ENCODE data around the gene PLEKHM2. TPM values are rescaled to one million over a fixed set of nuclear protein-coding genes. Genes with fewer than 3 reads are reported as not detected.

PLEKHM2 gene
- total RNA-seq, 1 experiment from 2014 or later: 45.9 TPM

DNA sequence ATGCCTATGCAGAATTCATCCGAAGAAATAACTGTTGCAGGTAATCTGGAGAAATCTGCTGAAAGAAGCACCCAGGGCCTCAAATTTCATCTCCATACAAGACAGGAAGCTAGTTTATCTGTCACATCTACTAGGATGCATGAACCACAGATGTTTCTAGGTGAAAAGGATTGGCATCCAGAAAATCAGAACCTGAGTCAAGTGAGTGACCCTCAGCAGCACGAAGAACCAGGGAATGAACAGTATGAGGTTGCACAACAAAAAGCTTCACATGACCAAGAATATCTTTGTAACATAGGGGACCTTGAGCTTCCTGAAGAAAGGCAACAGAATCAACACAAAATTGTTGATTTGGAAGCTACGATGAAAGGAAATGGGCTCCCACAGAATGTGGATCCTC, 24.0 kb upstream of the PLEKHM2 start:
- Histone ChIP-seq H3K56ac (ENCODE audit: insufficient read length, low read depth, low read length) (no peak overlapping the region), H3K27me3 (ENCODE audit: insufficient read depth, low read length) (no peaks in the 10 kb centered on the region), H2BK5ac (ENCODE audit: insufficient read length, low read length) (no peak overlapping the region), H3K4ac (ENCODE audit: low read depth, low read length) (no peak overlapping the region), H2BK15ac (ENCODE audit: low read depth, low read length) (no peak overlapping the region), H4K20me1 (ENCODE audit: control insufficient read depth, insufficient read depth, insufficient read length) (no peaks in the 10 kb centered on the region), H2BK120ac (ENCODE audit: low read depth, low read length, poor library complexity, severe bottlenecking) (no peak overlapping the region), H3K4me1 (ENCODE audit: insufficient read depth, low read length) (no peaks in the 10 kb centered on the region), H2AFZ (ENCODE audit: low read length) (no peak overlapping the region), H2BK20ac (ENCODE audit: low read depth, low read length, poor library complexity, severe bottlenecking) (no peak overlapping the region), H3K4me2 (ENCODE audit: insufficient read depth, insufficient read length, low read length) (no peak overlapping the region), H4K5ac (ENCODE audit: insufficient read length, low read depth, low read length) (no peak overlapping the region), H3K14ac (ENCODE audit: insufficient read depth, low read length) (no peak overlapping the region), H2BK12ac (ENCODE audit: insufficient read length, low read depth, low read length) (no peak overlapping the region), H3K23ac (ENCODE audit: insufficient read length, low read depth, low read length) (no peak overlapping the region), H3K79me2 (ENCODE audit: insufficient read depth, low read length) (0 out of 2 replicates have a peak, but pooled peaks cover 2% of the 10 kb centered on the region), H2AK5ac (ENCODE audit: insufficient read length, low read length) (no peak overlapping the region), H3T11ph (ENCODE audit: low read length) (no peak overlapping the region), H3K9me3 (ENCODE audit: control insufficient read depth, low read depth, low read length) (no peaks in the 10 kb centered on the region), H3K27ac (ENCODE audit: insufficient read length, low read depth, low read length) (no peak overlapping the region), H3K23me2 (ENCODE audit: insufficient read length, low read depth, low read length, poor library complexity, severe bottlenecking) (no peaks in the 10 kb centered on the region), H4K91ac (ENCODE audit: insufficient read length, low read depth, low read length) (no peak overlapping the region), H3K9ac (ENCODE audit: extremely low read depth, insufficient read length, low read length) (no peak overlapping the region), H3K79me1 (ENCODE audit: insufficient read depth, low read depth, low read length, poor library complexity, severe bottlenecking) (no peaks in the 10 kb centered on the region), H4K8ac (replicated peaks; ENCODE audit: insufficient read length, low read depth, low read length) (no peak overlapping the region), H3K18ac (ENCODE audit: insufficient read length, low read depth, low read length) (no peak overlapping the region)
- H3K27ac Mint-ChIP-seq: no peak overlapping the region
- WGBS (ENCODE audit: extremely low coverage, insufficient read length, low lambda C conversion rate): no CpG with 5 or more reads among the region's 3 CpGs
- peaks cover 22 to 67% (median 55%) of the 10 kb centered on the region in 3 experiments; a peak in 6 of 7 replicates for H3K36me3 Mint-ChIP-seq (ENCODE audit: insufficient read depth in 1 of 3, low read depth in 3 of 3)
- no peak overlapping the region for H3K4me3 Mint-ChIP-seq
- no peaks in the 10 kb centered on the region for H3K27me3 Mint-ChIP-seq (ENCODE audit: low read depth)
- no peak for DNase-seq
- H3K9me3 Mint-ChIP-seq: no peaks in the 10 kb centered on the region
- TF ChIP-seq, protein P1, sequence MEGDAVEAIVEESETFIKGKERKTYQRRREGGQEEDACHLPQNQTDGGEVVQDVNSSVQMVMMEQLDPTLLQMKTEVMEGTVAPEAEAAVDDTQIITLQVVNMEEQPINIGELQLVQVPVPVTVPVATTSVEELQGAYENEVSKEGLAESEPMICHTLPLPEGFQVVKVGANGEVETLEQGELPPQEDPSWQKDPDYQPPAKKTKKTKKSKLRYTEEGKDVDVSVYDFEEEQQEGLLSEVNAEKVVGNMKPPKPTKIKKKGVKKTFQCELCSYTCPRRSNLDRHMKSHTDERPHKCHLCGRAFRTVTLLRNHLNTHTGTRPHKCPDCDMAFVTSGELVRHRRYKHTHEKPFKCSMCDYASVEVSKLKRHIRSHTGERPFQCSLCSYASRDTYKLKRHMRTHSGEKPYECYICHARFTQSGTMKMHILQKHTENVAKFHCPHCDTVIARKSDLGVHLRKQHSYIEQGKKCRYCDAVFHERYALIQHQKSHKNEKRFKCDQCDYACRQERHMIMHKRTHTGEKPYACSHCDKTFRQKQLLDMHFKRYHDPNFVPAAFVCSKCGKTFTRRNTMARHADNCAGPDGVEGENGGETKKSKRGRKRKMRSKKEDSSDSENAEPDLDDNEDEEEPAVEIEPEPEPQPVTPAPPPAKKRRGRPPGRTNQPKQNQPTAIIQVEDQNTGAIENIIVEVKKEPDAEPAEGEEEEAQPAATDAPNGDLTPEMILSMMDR (conservative IDR thresholded peaks at IDR 0.05): no peak
- H3K4me1 Mint-ChIP-seq: no peaks in the 10 kb centered on the region
